Pancreas (tissue), 10 donors: ENCODE measurements around the gene SEC16A. TPM values are rescaled to one million over a fixed set of nuclear protein-coding genes. Genes with fewer than 3 reads are reported as not detected.

Experiments used
- ATAC-seq, 4 donors: fragments of 200-7000 bp; cut with Tn5 transposase; one replicate each; pipeline versions ENCODE4 v1.8.0 to v1.9.1; 2020; ENCODE audit warnings: mild to moderate bottlenecking in 4 of 4, moderate library complexity in 4 of 4
- DNase-seq, 6 donors: peaks; one replicate each; pipeline ENCODE4 v3.0.0-alpha.2; 2020
- FAIRE-seq: peaks from 2 replicates; lab custom pipeline; 2012; peaks lifted over from hg19 to GRCh38; lab: Jason Lieb, UNC
- H3K27ac ChIP-seq, 4 donors: fragments of 200-600 bp; sonication (generic); 1 replicate in 3 of 4; 2 replicates in 1 of 4; pipeline versions ENCODE4 v1.5.0 to v1.8.0; 2020
- H3K27me3 ChIP-seq, 4 donors: fragments of 200-600 bp; one replicate each; pipeline ENCODE4 v1.8.0; 2021
- H3K36me3 ChIP-seq, 3 donors: fragments of 200-600 bp; sonication (generic) in 1 of 3; one replicate each; pipeline versions ENCODE4 v1.5.0 to v1.8.0; 2020 to 2021
- H3K4me1 ChIP-seq, 3 donors: fragments of 200-600 bp; one replicate each; pipeline ENCODE4 v1.8.0; 2021
- H3K4me3 ChIP-seq, 4 donors: fragments of 200-600 bp; sonication (generic) in 2 of 4; one replicate each; pipeline versions ENCODE4 v1.5.0 to v1.8.0; 2020 to 2021
- H3K9me3 ChIP-seq, 4 donors: fragments of 200-600 bp; one replicate each; pipeline ENCODE4 v1.8.0; 2021
- CTCF ChIP-seq, 4 donors: fragments of 200-600 bp; sonication (generic) in 3 of 4; IDR thresholded peaks; one replicate each; pipeline versions ENCODE4 v1.5.0 to v1.8.0; 2021; ENCODE audit warnings: antibody characterized with exemption in 4 of 4
- WGBS, 2 donors: extraction: QIAGEN DNeasy Blood & Tissue Kit; methylation state at CpG; one replicate each; pipeline ENCODE4 v1.1.7; 2013; 5-methylcytosine and 5-hydroxymethylcytosine counted together
- intact Hi-C, 3 donors: fragments of 100-400 bp; cut with DNase I; formaldehyde crosslinking; loops; one replicate each; pipeline versions ENCODE4 v1.11.1 to v1.14.2; 2022
- polyA plus RNA-seq, 2 donors: library from polyadenylated mRNA; stranded (reverse); fragments of 200-250 nt; gene quantifications; one replicate each; pipeline ENCODE4 v1.2.3, GENCODE V29; 2013
- total RNA-seq, 6 donors: library from RNA; stranded (reverse); fragmentation: NEBNext Ultra II Directional in 4 of 6; extraction: Animal tissue kit (Norgen Biotek cat#: 25700) in 4 of 6; gene quantifications; one replicate each; pipeline versions ENCODE4 v1.2.1 to v1.2.4, GENCODE V29; 2021 to 2023
- donor health status: healthy with polysubstance abuse.
- donor health status: DM: no; HTN: no; CAD: no; lungs with moderate emphysema.
- donor health status: DM: no; HTN: no; CAD: no.
- donor health status: control.
- donor health status: control.
- donor health status: Bipolar disorder and iron deficiency.
- donor health status: DM: yes; HTN: yes; CAD: no.
- donor health status: DM: no; HTN: no; CAD: no.
- donor health status: DM: no; HTN: no; CAD: no.
- donor health status: DM: yes; HTN: yes; CAD: no.

SEC16A gene
- total and polyA plus RNA-seq, 8 donors: 32.1 to 66.9 (median 40.8) TPM

- Histone ChIP-seq H3K9me3 (no peaks in the 10 kb centered on the region), H3K4me3 (no peak overlapping the region), H3K27me3 (no peaks in the 10 kb centered on the region), H3K36me3 (peaks cover 11 to 88% (median 56%) of the 10 kb centered on the region in 3 donors), H3K27ac (no peak overlapping the region), H3K4me1 (peaks cover 22 to 26% (median 22%) of the 10 kb centered on the region in 3 donors)
- 95% methylated on average over 36 to 38 of the region's 38 CpGs for WGBS, 2 donors
- no peak for TF ChIP-seq CTCF (IDR thresholded peaks at IDR 0.05)
- intact Hi-C loops: no loop called here
- FAIRE-seq: no peak
- DNase-seq: no peak
- no peak for ATAC-seq
Observed at GRCh38 chr9:136502196-136502595, 19.4 kb upstream of the SEC16A start.

GRCh38 chr9:136501686-136502085 is 18.8 kb upstream of the SEC16A start:
- H3K4me1 ChIP-seq: peaks cover 22 to 26% (median 22%) of the 10 kb centered on the region in 3 donors
- no peak for DNase-seq
- no peaks in the 10 kb centered on the region for H3K27me3 ChIP-seq
- intact Hi-C loops: no loop called here
- no peak for ATAC-seq
- FAIRE-seq: no peak
- no peak for TF ChIP-seq CTCF (IDR thresholded peaks at IDR 0.05)
- H3K9me3 ChIP-seq: no peaks in the 10 kb centered on the region
- H3K36me3 ChIP-seq: peaks cover 13 to 88% (median 56%) of the 10 kb centered on the region in 3 donors
- H3K4me3 ChIP-seq: no peak overlapping the region
- H3K27ac ChIP-seq: no peak overlapping the region
- WGBS, 2 donors: 92 to 93% methylated on average over 23 of the region's 23 CpGs

GRCh38 chr9:136499935-136500910 is 17.4 kb upstream of the SEC16A start:
- Histone ChIP-seq H3K27me3 (no peaks in the 10 kb centered on the region), H3K27ac (peak overlapping the region; percentile 43 to 67 (median 56)), H3K36me3 (peaks cover 8 to 83% (median 54%) of the 10 kb centered on the region in 3 donors), H3K4me3 (no peak overlapping the region), H3K9me3 (no peaks in the 10 kb centered on the region), H3K4me1 (peaks cover 22 to 26% (median 22%) of the 10 kb centered on the region in 3 donors)
- 47 to 54% methylated on average over 48 to 50 of the region's 50 CpGs for WGBS, 2 donors
- ATAC-seq (peak; percentile 29 to 71 (median 56)), FAIRE-seq (no peak), DNase-seq (peak in 4 of 6 donors; percentile 75 to 89 (median 82))
- intact Hi-C loops: loop anchor here in 1 of 3 donors (5.0 kb wide), 1 partner anchor 132 kb away; no protein-coding TSS in a partner anchor
- no peak for TF ChIP-seq CTCF (IDR thresholded peaks at IDR 0.05)

- peaks cover 22 to 26% (median 22%) of the 10 kb centered on the region in 3 donors for H3K4me1 ChIP-seq
- ATAC-seq (peak; percentile 71 to 85 (median 78)), FAIRE-seq (no peak), DNase-seq (peak in 4 of 6 donors; percentile 87 to 92 (median 90))
- H3K36me3 ChIP-seq: peaks cover 8 to 74% (median 45%) of the 10 kb centered on the region in 3 donors
- no peaks in the 10 kb centered on the region for H3K9me3 ChIP-seq
- 47 to 51% methylated on average over 46 of the region's 46 CpGs for WGBS, 2 donors
- peak overlapping the region; percentile 43 to 67 (median 56) for H3K27ac ChIP-seq
- H3K27me3 ChIP-seq: no peaks in the 10 kb centered on the region
- TF ChIP-seq CTCF (IDR thresholded peaks at IDR 0.05): no peak
- no peak overlapping the region for H3K4me3 ChIP-seq
- intact Hi-C loops: loop anchor here in 1 of 3 donors (5.0 kb wide), 1 partner anchor 133 kb away; no protein-coding TSS in a partner anchor
Observed at GRCh38 chr9:136499071-136499934, 16.5 kb upstream of the SEC16A start.
